D721Med (cell line): ENCODE data around the gene RAF1.
"Not testable (repeated sequence)": the region's sequence is repeated elsewhere in the genome, so short reads cannot be mapped to it uniquely, and the experiment has no call there.

Experiments used
- DNase-seq: peaks from one replicate; pipeline ENCODE4 v3.0.0; 2011; ENCODE audit warnings: low spot score; ENCODE audit not compliant: insufficient read length
- FAIRE-seq: peaks from 2 replicates; lab custom pipeline; 2011; peaks lifted over from hg19 to GRCh38; lab: Jason Lieb, UNC
- CTCF ChIP-seq: IDR thresholded peaks from 2 replicates; pipeline ENCODE4 v1.5.1; 2012; ENCODE audit warnings: mild to moderate bottlenecking, control low read depth; ENCODE audit not compliant: insufficient read depth; ENCODE audit errors: missing control alignments

RAF1 gene

DNA sequence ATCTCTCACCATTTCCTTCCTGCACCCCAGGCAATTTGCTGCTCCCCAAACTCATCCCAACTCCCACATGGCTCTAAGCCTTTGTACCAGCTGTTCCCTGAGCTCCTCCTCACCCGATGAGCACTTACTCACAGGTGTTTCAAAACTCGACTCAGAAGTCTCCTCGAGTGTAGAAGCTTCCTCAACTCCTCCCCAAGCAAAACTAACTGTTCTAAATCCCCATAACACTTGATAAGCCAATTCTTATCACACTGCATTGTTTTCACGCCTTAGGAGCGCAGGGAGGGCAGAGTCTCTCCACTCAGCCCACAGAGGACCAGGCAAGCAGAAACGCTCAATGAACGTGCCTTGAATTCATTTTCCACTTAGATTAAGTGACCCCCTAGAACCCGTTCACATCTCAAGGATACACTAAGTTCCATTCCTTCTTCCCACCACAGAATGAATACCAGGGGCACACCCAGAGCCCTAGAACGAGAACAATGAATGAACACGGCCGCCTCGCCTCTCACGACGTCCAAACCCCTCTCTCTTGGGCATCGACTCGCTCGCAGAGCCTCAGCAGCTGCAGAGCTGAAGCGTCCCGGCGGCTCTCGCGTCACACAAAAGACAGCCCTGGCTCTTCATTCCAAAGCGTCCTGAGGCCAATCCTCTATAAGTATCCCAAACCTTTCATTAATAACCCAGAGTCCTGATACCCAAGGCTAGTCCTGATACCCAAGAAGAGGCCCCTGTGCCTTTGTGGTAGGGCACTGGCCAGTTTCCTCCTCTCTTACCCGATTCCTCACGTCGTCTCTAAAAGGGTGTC lies 1.1 kb downstream of the RAF1 start:
- FAIRE-seq (no peak), DNase-seq (no peak)
- no peak for TF ChIP-seq CTCF

GRCh38 chr3:12661926-12662592 lies 1.9 kb downstream of the RAF1 start:
- no peak for FAIRE-seq
- no peak for TF ChIP-seq CTCF
- no peak for DNase-seq

GRCh38 chr3:12661375-12661774 lies 2.5 kb downstream of the RAF1 start:
- DNase-seq, FAIRE-seq: not testable (repeated sequence)

- DNase-seq (no peak), FAIRE-seq (no peak)
- TF ChIP-seq CTCF: no peak
These were observed 3.7 kb downstream of the RAF1 start for GRCh38 chr3:12660196-12660595.

GRCh38 chr3:12659316-12660015 lies 4.5 kb downstream of the RAF1 start:
- TF ChIP-seq CTCF: no peak
- DNase-seq: no peak
- no peak for FAIRE-seq

DNA sequence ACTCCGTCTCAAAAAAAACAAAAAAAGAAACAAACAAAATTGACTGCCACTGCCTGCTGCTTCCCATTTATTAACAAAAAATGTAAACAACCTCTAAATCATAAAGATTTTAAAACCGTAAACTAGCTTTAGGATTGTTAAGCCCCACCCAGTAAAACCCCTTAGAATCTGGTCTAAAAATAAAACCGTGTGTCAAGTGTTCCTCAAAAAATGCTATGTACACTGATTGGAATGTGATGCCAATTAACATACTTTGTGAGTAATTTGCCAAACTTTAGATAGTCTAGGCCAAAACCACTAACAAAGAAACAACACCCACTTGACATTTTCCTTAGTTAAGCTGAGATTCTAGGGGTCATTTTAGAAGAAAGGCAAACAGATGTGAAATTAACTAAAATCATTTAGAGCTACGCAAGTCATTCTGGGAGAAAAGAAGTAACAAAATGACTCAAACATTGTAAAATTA lies 5.3 kb downstream of the RAF1 start:
- FAIRE-seq (no peak), DNase-seq (no peak)
- no peak for TF ChIP-seq CTCF

DNA sequence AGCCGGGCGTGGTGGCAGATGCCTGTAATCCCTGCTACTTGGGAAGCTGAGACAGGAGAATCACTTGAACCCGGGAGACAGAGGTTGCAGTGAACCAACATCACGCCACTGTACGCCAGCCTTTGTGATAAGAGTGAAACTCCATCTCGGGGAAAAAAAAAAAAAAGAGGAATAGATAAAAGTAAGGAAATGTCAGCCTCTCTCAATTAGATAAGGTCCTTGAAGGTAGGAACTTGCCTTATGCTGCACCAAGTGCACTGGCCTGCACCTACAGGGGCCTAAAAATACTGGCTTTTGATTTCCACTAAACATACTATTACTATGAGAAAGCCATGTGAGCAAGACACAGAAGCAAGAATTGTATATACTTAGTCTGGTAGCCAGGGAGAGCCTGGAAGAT lies 7.1 kb downstream of the RAF1 start:
- FAIRE-seq (no peak), DNase-seq (no peak)
- no peak for TF ChIP-seq CTCF
